Measurements from ENCODE around the gene PLPP6.

Gene PLPP6

GRCh38 chr9:4700932-4701331 lies 38.8 kb downstream of the PLPP6 start:
- no peak for DNase-seq

GRCh38 chr9:4701526-4701925 lies 39.4 kb downstream of the PLPP6 start:
- DNase-seq, result no peak

GRCh38 chr9:4704129-4704528 lies 42.0 kb downstream of the PLPP6 start:
- no peak for DNase-seq

- no peak for DNase-seq
Observed at GRCh38 chr9:4706021-4706420, 43.9 kb downstream of the PLPP6 start.

GRCh38 chr9:4706971-4707622 lies 45.0 kb downstream of the PLPP6 start:
- DNase-seq, result no peak

- no peak for DNase-seq
Observed at GRCh38 chr9:4709380-4709779, 47.3 kb downstream of the PLPP6 start.

- DNase-seq, result no peak
Observed at GRCh38 chr9:4713849-4714248, 51.8 kb downstream of the PLPP6 start.

- DNase-seq, result no peak
Observed at GRCh38 chr9:4714266-4715016, 52.3 kb downstream of the PLPP6 start.
